HCT116 (cell line): ENCODE data around the gene SLC7A1. TPM values are rescaled to one million over a fixed set of nuclear protein-coding genes. Genes with fewer than 3 reads are reported as not detected.

Experiments used
- ATAC-seq: fragments of 200-7000 bp; cut with Tn5 transposase; 2 replicates; pipeline ENCODE4 v1.9.1; 2020; ENCODE audit warnings: mild to moderate bottlenecking, moderate library complexity
- BruUV-seq: library from RNA; stranded (reverse); fragments of 400-500 nt; replicated peaks from 2 replicates; lab custom pipeline; 2021; lab: Mats Ljungman, UMichigan
- CTCF ChIA-PET: fragments of 300-600 bp; sonication (Branson Sonifier 250); formaldehyde crosslinking; loops from one replicate; lab custom pipeline; 2021; ENCODE audit warnings: antibody characterized with exemption; lab: Charles Lee
- POLR2A ChIA-PET: fragments of 300-600, 350-600 bp; sonication (Branson Sonifier 250); formaldehyde crosslinking; loops from one replicate; lab custom pipeline; 2021; ENCODE audit warnings: antibody characterized with exemption; lab: Charles Lee
- RAD21 ChIA-PET, 2 experiments: fragments of 300-600 bp; sonication (Branson Sonifier 250); formaldehyde crosslinking; loops; one replicate each; lab custom pipeline; 2023; ENCODE audit warnings: low total read pairs in 2 of 2; ENCODE audit not compliant: uncharacterized antibody in 2 of 2, unreplicated experiment in 2 of 2, low non-redundant PET in 1 of 2; lab: Charles Lee
- DNase-seq: peaks from one replicate; pipeline ENCODE4 v3.0.0-alpha.2; 2010; ENCODE audit warnings: low read depth, low spot score
- H2AFZ ChIP-seq: fragments of 200-600 bp; shearing (Covaris generic), sonication (generic); 2 replicates; pipeline ENCODE4 v1.6.1; 2017; ENCODE audit warnings: low read depth, mixed run types, mixed read lengths, antibody characterized with exemption, low read length; ENCODE audit not compliant: poor library complexity, severe bottlenecking
- H3K27ac ChIP-seq: 2 replicates; pipeline ENCODE4 v1.5.1; 2012; ENCODE audit warnings: low read depth, low read length
- H3K27me3 ChIP-seq: fragments of 200-600 bp; sonication (generic); 2 replicates; pipeline ENCODE4 v1.6.1; 2016; ENCODE audit warnings: mixed run types, low read length, mixed read lengths; ENCODE audit not compliant: insufficient read depth
- H3K36me3 ChIP-seq, 2 experiments: fragments of 200-500 bp in 1 of 2; fragments of 200-600 bp in 1 of 2; sonication (Bioruptor generic) in 1 of 2; sonication (generic) in 1 of 2; 2 replicates each; pipeline versions ENCODE4 v1.5.1 to v1.6.1; 2014 to 2016; ENCODE audit warnings: low read length in 2 of 2, inconsistent platforms in 1 of 2, mixed read lengths in 1 of 2, mixed run types in 1 of 2; ENCODE audit not compliant: insufficient read depth in 2 of 2, control insufficient read depth in 1 of 2
- H3K4me1 ChIP-seq, 2 experiments: fragments of 200-600 bp in 1 of 2; sonication (generic) in 1 of 2; 2 replicates each; pipeline versions ENCODE4 v1.5.1 to v1.6.1; 2012 to 2017; ENCODE audit warnings: low read length in 2 of 2, inconsistent platforms in 1 of 2, mild to moderate bottlenecking in 1 of 2, mixed read lengths in 1 of 2, mixed run types in 1 of 2, moderate library complexity in 1 of 2; ENCODE audit not compliant: insufficient read depth in 2 of 2, control insufficient read depth in 1 of 2
- H3K4me2 ChIP-seq: fragments of 200-600 bp; sonication (generic); 2 replicates; pipeline ENCODE4 v1.6.1; 2017; ENCODE audit warnings: mixed run types, low read length, mixed read lengths
- H3K4me3 ChIP-seq, 2 experiments: fragments of 200-600 bp in 1 of 2; sonication (generic) in 1 of 2; replicated peaks in 1 of 2; 2 replicates each; pipeline ENCODE4 v1.5.1; 2011 to 2016; ENCODE audit warnings: low read length in 2 of 2, control low read depth in 1 of 2, low read depth in 1 of 2, mild to moderate bottlenecking in 1 of 2, mixed read lengths in 1 of 2, mixed run types in 1 of 2
- H3K79me2 ChIP-seq: fragments of 200-600 bp; sonication (generic); 2 replicates; pipeline ENCODE4 v1.6.1; 2017; ENCODE audit warnings: mild to moderate bottlenecking, mixed run types, low read length, moderate library complexity, mixed read lengths; ENCODE audit not compliant: insufficient read depth
- H3K9ac ChIP-seq: fragments of 200-600 bp; sonication (generic); 2 replicates; pipeline ENCODE4 v1.6.1; 2016; ENCODE audit warnings: low read length, mixed read lengths
- H3K9me2 ChIP-seq: fragments of 200-600 bp; sonication (generic), shearing (Covaris generic); 2 replicates; pipeline ENCODE4 v1.6.1; 2017; ENCODE audit warnings: mixed run types, mild to moderate bottlenecking, moderate library complexity; ENCODE audit not compliant: insufficient read depth
- H3K9me3 ChIP-seq, 2 experiments: fragments of 200-500 bp in 1 of 2; fragments of 200-600 bp in 1 of 2; sonication (Bioruptor generic) in 1 of 2; sonication (generic) in 1 of 2; 2 replicates each; pipeline ENCODE4 v1.6.1; 2014 to 2017; ENCODE audit warnings: low read length in 2 of 2, mixed read lengths in 2 of 2, inconsistent platforms in 1 of 2, low read depth in 1 of 2, mild to moderate bottlenecking in 1 of 2, mixed run types in 1 of 2, moderate library complexity in 1 of 2; ENCODE audit not compliant: control insufficient read depth in 1 of 2, insufficient read depth in 1 of 2
- H4K20me1 ChIP-seq: fragments of 200-600 bp; sonication (generic), shearing (Covaris generic); 2 replicates; pipeline ENCODE4 v1.6.1; 2017; ENCODE audit warnings: mixed run types, mild to moderate bottlenecking, moderate library complexity; ENCODE audit not compliant: insufficient read depth
- ATF3 ChIP-seq: IDR thresholded peaks from 2 replicates; pipeline ENCODE4 v1.6.1; 2012
- CBX3 ChIP-seq: IDR thresholded peaks from 2 replicates; pipeline ENCODE4 v1.6.1; 2012; ENCODE audit warnings: low read depth
- CEBPB ChIP-seq: IDR thresholded peaks from 2 replicates; pipeline ENCODE4 v1.6.1; 2012; ENCODE audit warnings: low read depth
- CTCF ChIP-seq, 3 experiments: fragments of 200-600 bp in 1 of 3; sonication (generic) in 1 of 3; IDR thresholded peaks in 2 of 3; conservative IDR thresholded peaks in 1 of 3; 2 replicates each; pipeline ENCODE4 v1.5.1; 2012 to 2017; ENCODE audit warnings: low read depth in 2 of 3, low read length in 2 of 3, antibody characterized with exemption in 1 of 3, borderline replicate concordance in 1 of 3, control low read depth in 1 of 3, mild to moderate bottlenecking in 1 of 3, mixed read lengths in 1 of 3, mixed run types in 1 of 3, moderate library complexity in 1 of 3; ENCODE audit not compliant: insufficient read depth in 1 of 3
- FOSL1 ChIP-seq: IDR thresholded peaks from 2 replicates; pipeline ENCODE4 v1.6.1; 2012; ENCODE audit warnings: low read depth
- JUND ChIP-seq: IDR thresholded peaks from 2 replicates; pipeline ENCODE4 v1.6.1; 2012
- MAX ChIP-seq: IDR thresholded peaks from 2 replicates; pipeline ENCODE4 v1.6.1; 2012
- POLR2A ChIP-seq: IDR thresholded peaks from 2 replicates; pipeline ENCODE4 v1.7.0; 2011; ENCODE audit warnings: borderline replicate concordance; ENCODE audit not compliant: insufficient read depth, insufficient read length; ENCODE audit errors: extremely low read depth
- SP1 ChIP-seq: IDR thresholded peaks from 2 replicates; pipeline ENCODE4 v1.6.1; 2012; ENCODE audit warnings: low read depth
- ZFX ChIP-seq: fragments of 450-650 bp; IDR thresholded peaks from 2 replicates; pipeline ENCODE4 v1.6.1; 2017
- intact Hi-C: fragments of 100-400 bp; cut with micrococcal nuclease; formaldehyde crosslinking; loops from 2 replicates; pipeline ENCODE4 v1.10.0; 2022
- total RNA-seq: library from RNA; stranded (reverse); gene quantifications from one replicate; pipeline ENCODE4 v1.2.1, GENCODE V29; 2021; ENCODE audit not compliant: unreplicated experiment
- TF ChIP-seq, protein P1 (sequence below): IDR thresholded peaks from 2 replicates; pipeline ENCODE4 v1.6.1; 2012; ENCODE audit warnings: low read depth

The SLC7A1 gene
- total RNA-seq, 1 experiment from 2014 or later = 124 TPM

GRCh38 chr13:29474991-29475390 lies 120.5 kb downstream of the SLC7A1 start:
- Histone ChIP-seq H4K20me1 (no peaks in the 10 kb centered on the region; the same call in 1 of the 2 replicates), H3K4me3 (no peak overlapping the region), H3K27ac (no peak overlapping the region), H3K27me3 (peaks cover 16% of the 10 kb centered on the region), H3K4me1 (no peaks in the 10 kb centered on the region), H3K9me3 (no peaks in the 10 kb centered on the region), H3K79me2 (no peaks in the 10 kb centered on the region), H3K36me3 (no peaks in the 10 kb centered on the region), H2AFZ (no peak overlapping the region), H3K9me2 (no peaks in the 10 kb centered on the region), H3K4me2 (no peak overlapping the region), H3K9ac (no peak overlapping the region)
- BruUV-seq = no TSS peak
- ChIA-PET POLR2A (no interaction called here), CTCF (no interaction called here), RAD21 (no interaction called here)
- intact Hi-C loops = no loop called here
- DNase-seq (no peak), ATAC-seq (no peak)
- TF ChIP-seq POLR2A (no peak), FOSL1 (no peak), ZFX (no peak), CEBPB (no peak), CBX3 (no peak), JUND (no peak), CTCF (IDR thresholded peaks at IDR 0.05 in 2 of 3, conservative IDR thresholded peaks at IDR 0.05 in 1 of 3; ENCODE audit: borderline replicate concordance in 1 of 3, insufficient read depth in 1 of 3, low read depth in 2 of 3, low read length in 2 of 3) (no peak), ATF3 (no peak), MAX (no peak), SP1 (no peak)
- TF ChIP-seq, protein P1, sequence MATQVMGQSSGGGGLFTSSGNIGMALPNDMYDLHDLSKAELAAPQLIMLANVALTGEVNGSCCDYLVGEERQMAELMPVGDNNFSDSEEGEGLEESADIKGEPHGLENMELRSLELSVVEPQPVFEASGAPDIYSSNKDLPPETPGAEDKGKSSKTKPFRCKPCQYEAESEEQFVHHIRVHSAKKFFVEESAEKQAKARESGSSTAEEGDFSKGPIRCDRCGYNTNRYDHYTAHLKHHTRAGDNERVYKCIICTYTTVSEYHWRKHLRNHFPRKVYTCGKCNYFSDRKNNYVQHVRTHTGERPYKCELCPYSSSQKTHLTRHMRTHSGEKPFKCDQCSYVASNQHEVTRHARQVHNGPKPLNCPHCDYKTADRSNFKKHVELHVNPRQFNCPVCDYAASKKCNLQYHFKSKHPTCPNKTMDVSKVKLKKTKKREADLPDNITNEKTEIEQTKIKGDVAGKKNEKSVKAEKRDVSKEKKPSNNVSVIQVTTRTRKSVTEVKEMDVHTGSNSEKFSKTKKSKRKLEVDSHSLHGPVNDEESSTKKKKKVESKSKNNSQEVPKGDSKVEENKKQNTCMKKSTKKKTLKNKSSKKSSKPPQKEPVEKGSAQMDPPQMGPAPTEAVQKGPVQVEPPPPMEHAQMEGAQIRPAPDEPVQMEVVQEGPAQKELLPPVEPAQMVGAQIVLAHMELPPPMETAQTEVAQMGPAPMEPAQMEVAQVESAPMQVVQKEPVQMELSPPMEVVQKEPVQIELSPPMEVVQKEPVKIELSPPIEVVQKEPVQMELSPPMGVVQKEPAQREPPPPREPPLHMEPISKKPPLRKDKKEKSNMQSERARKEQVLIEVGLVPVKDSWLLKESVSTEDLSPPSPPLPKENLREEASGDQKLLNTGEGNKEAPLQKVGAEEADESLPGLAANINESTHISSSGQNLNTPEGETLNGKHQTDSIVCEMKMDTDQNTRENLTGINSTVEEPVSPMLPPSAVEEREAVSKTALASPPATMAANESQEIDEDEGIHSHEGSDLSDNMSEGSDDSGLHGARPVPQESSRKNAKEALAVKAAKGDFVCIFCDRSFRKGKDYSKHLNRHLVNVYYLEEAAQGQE = no peak
